Breast epithelium (tissue), 3 donors: ENCODE results near the gene KDM3B.

ENCODE experiments used
- POLR2AphosphoS5 ChIP-seq, 3 donors: sonication (generic); formaldehyde crosslinking; IDR thresholded peaks; one replicate each; pipeline ENCODE4 v1.6.1; 2017; ENCODE audit warnings: antibody characterized with exemption in 3 of 3
- TF ChIP-seq, protein P1 (sequence below), 3 donors: fragments of 450-650 bp; IDR thresholded peaks; one replicate each; pipeline ENCODE4 v1.5.1; 2016 to 2017; ENCODE audit warnings: antibody characterized with exemption in 3 of 3, mild to moderate bottlenecking in 3 of 3, moderate library complexity in 3 of 3

DNA sequence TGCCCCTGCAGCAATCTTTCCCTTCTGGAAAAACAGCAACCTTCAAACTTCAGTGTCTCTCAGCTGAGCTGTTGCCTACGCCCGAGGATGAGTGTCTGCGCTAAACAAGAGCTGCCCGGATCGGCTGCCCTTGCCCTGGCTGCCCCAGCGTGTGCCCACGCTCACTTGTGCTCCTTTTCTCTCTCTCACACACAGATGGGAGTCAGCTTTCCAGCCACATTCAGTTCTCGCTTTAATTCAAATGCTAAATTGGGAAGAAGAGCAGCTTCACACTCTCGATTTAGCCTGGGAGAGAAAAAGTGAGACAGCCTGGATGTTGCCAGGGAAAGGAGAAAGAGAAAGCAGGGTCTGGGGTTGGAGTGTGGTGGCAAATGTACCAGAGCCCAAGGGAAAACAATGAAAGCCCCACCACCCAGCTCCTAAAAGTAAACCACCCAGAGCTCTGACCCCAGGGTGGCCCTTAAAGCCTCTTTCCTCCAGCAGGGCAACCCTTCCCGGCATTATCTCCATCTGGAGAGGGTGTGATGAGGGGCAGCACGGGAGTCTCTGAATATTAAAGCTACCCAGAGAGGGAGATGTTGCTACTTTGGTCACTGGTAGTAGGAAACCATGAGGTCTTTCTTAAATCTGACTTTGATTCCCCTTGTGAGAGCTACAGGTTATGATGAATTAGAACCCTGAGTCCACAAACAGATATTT is 102.9 kb downstream of the KDM3B start:
- no peak for TF ChIP-seq POLR2AphosphoS5 (IDR thresholded peaks at IDR 0.05)
- TF ChIP-seq, protein P1, sequence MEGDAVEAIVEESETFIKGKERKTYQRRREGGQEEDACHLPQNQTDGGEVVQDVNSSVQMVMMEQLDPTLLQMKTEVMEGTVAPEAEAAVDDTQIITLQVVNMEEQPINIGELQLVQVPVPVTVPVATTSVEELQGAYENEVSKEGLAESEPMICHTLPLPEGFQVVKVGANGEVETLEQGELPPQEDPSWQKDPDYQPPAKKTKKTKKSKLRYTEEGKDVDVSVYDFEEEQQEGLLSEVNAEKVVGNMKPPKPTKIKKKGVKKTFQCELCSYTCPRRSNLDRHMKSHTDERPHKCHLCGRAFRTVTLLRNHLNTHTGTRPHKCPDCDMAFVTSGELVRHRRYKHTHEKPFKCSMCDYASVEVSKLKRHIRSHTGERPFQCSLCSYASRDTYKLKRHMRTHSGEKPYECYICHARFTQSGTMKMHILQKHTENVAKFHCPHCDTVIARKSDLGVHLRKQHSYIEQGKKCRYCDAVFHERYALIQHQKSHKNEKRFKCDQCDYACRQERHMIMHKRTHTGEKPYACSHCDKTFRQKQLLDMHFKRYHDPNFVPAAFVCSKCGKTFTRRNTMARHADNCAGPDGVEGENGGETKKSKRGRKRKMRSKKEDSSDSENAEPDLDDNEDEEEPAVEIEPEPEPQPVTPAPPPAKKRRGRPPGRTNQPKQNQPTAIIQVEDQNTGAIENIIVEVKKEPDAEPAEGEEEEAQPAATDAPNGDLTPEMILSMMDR (IDR thresholded peaks at IDR 0.05): no peak
